ENCODE measurements around the gene ZNF48.

ZNF48 gene

GRCh38 chr16:30395155-30395991, at the start of gene ZNF48:
Gene ZNF48, plus strand, starts transcription at chr16:30395420. Its CDS starts 375 bp downstream, at chr16:30395795.
- no peak for DNase-seq (ENCODE audit: extremely low read depth in 1 of 2, low read depth in 1 of 2)

GRCh38 chr16:30346286-30346685, 48.9 kb upstream of the ZNF48 start:
- no peak for DNase-seq (ENCODE audit: extremely low read depth in 1 of 2, low read depth in 1 of 2)

GRCh38 chr16:30348113-30348512, 47.1 kb upstream of the ZNF48 start:
- DNase-seq (ENCODE audit: extremely low read depth in 1 of 2, low read depth in 1 of 2): no peak

- DNase-seq (ENCODE audit: extremely low read depth in 1 of 2, low read depth in 1 of 2): no peak
These were observed 46.3 kb upstream of the ZNF48 start for GRCh38 chr16:30348929-30349328.

- DNase-seq (ENCODE audit: extremely low read depth in 1 of 2, low read depth in 1 of 2): no peak
These were observed 45.5 kb upstream of the ZNF48 start for GRCh38 chr16:30349675-30350074.

- DNase-seq (ENCODE audit: extremely low read depth in 1 of 2, low read depth in 1 of 2): no peak
These were observed 44.9 kb upstream of the ZNF48 start for GRCh38 chr16:30350134-30350871.

GRCh38 chr16:30351001-30351441, 44.2 kb upstream of the ZNF48 start:
- no peak for DNase-seq (ENCODE audit: extremely low read depth in 1 of 2, low read depth in 1 of 2)

- no peak for DNase-seq (ENCODE audit: extremely low read depth in 1 of 2, low read depth in 1 of 2)
These were observed 43.4 kb upstream of the ZNF48 start for GRCh38 chr16:30351586-30352419.

GRCh38 chr16:30352488-30353401, 42.5 kb upstream of the ZNF48 start:
- no peak for DNase-seq (ENCODE audit: extremely low read depth in 1 of 2, low read depth in 1 of 2)

- DNase-seq (ENCODE audit: extremely low read depth in 1 of 2, low read depth in 1 of 2): no peak
These were observed 41.6 kb upstream of the ZNF48 start for GRCh38 chr16:30353438-30354129.

- no peak for DNase-seq (ENCODE audit: extremely low read depth in 1 of 2, low read depth in 1 of 2)
These were observed 40.6 kb upstream of the ZNF48 start for GRCh38 chr16:30354423-30355143.

GRCh38 chr16:30355144-30355953, 39.9 kb upstream of the ZNF48 start, which contains the start of gene CD2BP2:
Gene CD2BP2, minus strand, starts transcription at chr16:30355308. Its CDS starts 627 bp downstream, at chr16:30354681.
- peak; percentile 81 to 92 for DNase-seq (ENCODE audit: extremely low read depth in 1 of 2, low read depth in 1 of 2)

- DNase-seq (ENCODE audit: extremely low read depth in 1 of 2, low read depth in 1 of 2): no peak
These were observed 39.3 kb upstream of the ZNF48 start for GRCh38 chr16:30355954-30356308.

GRCh38 chr16:30356401-30357084, 38.7 kb upstream of the ZNF48 start:
- DNase-seq (ENCODE audit: extremely low read depth in 1 of 2, low read depth in 1 of 2): no peak

- DNase-seq (ENCODE audit: extremely low read depth in 1 of 2, low read depth in 1 of 2): no peak
These were observed 38.0 kb upstream of the ZNF48 start for GRCh38 chr16:30357085-30357714.

GRCh38 chr16:30357715-30358576, 37.3 kb upstream of the ZNF48 start:
- no peak for DNase-seq (ENCODE audit: extremely low read depth in 1 of 2, low read depth in 1 of 2)
